ENCODE results near the gene TRH.

DNA sequence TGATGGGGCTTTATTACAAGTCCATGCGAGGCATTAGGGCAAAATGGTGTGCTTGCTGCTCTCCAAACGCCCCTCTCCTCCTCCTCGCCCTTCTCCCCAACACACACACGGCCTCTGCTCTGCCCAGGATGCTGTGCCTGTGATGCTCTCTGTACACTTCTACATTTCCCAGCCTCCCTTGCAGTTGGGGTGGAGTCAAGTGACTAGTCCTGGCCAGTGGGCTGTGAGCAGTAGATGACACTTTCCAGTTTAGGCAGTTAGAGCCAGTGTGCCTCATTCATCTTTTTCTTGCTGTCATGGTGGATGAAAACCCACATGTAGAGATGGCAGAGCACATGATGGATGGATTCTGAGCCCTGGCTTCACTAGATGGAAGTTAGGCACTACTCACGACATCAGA is 5.4 kb downstream of the TRH start:
- TF ChIP-seq, protein P1, sequence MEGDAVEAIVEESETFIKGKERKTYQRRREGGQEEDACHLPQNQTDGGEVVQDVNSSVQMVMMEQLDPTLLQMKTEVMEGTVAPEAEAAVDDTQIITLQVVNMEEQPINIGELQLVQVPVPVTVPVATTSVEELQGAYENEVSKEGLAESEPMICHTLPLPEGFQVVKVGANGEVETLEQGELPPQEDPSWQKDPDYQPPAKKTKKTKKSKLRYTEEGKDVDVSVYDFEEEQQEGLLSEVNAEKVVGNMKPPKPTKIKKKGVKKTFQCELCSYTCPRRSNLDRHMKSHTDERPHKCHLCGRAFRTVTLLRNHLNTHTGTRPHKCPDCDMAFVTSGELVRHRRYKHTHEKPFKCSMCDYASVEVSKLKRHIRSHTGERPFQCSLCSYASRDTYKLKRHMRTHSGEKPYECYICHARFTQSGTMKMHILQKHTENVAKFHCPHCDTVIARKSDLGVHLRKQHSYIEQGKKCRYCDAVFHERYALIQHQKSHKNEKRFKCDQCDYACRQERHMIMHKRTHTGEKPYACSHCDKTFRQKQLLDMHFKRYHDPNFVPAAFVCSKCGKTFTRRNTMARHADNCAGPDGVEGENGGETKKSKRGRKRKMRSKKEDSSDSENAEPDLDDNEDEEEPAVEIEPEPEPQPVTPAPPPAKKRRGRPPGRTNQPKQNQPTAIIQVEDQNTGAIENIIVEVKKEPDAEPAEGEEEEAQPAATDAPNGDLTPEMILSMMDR (conservative IDR thresholded peaks at IDR 0.05 in 1 of 2, IDR thresholded peaks at IDR 0.05 in 1 of 2; ENCODE audit: extremely low read depth in 1 of 2, insufficient read depth in 1 of 2, low read depth in 1 of 2, low read length in 2 of 2): no peak
- TF ChIP-seq EZH2 (IDR thresholded peaks at IDR 0.05; ENCODE audit: borderline replicate concordance, low read length): no peak
